SKM-1 treated with dmso at 0.1 percent for 144 hours (cell line): ENCODE data around the gene MIF.
A peak's percentile ranks its signal among the peaks of the same experiment; 100 is the strongest.
"Not testable (repeated sequence)": the region's sequence is repeated elsewhere in the genome, so short reads cannot be mapped to it uniquely, and the experiment has no call there.

Source experiments
- DNase-seq: peaks from one replicate; lab custom pipeline; 2025; ENCODE audit not compliant: unreplicated experiment; lab: John Stamatoyannopoulos, UW

MIF gene

GRCh38 chr22:23900227-23900626 is 6.0 kb downstream of the MIF start:
- DNase-seq: not testable (repeated sequence)

DNA sequence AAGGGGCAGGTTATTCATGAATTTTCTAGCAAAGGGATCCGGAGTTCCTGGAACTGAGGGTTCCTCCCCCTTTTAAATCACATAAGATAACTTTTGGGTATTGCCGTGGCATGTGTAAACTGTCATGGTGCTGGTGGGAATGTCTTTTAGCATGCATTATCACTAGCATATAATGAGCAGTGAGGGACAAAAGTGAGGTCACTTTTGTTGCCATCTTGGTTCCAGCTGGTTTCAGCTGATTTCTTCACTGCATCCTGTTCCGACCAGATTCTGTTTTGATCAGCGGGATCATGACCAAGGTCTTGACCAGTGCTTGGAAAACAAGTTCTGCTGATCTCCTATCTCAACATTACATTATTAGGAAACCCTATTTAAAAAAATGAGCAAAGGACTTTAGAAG is 7.4 kb downstream of the MIF start:
- no peak for DNase-seq

DNA sequence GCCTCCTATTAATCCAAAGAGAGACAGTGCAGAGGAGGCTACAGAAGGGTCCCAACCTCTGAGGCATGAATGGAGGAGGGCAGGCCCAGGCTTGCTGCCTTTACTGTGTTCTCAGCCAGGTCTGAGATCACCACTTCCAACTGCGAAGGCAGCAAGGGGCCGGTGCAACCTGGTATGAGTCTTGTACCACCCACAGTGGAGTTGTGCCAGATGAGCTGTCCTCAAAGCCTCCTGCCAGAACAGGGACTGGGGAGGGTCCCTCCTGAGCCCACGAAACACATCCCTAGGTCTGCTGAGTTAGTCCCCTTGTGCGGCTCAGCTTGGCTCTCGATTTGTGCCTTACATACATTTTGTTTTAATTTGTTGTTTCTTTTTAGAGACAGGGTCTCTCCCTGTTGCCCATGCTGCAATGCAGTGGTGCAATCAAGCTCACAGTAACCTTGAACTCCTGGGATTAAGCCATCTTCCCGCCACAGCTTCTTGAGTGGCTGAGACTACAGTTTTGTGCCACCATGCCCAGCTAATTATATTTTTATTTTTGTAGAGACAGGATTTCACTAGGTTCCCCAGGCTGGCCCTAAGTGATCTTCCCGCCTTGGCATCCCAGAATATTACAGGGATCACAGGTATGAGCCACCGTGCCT is 9.3 kb downstream of the MIF start:
- no peak for DNase-seq

- no peak for DNase-seq
Observed at GRCh38 chr22:23904573-23905254, 10.5 kb downstream of the MIF start.

GRCh38 chr22:23906641-23907040 is 12.5 kb downstream of the MIF start:
- no peak for DNase-seq

DNA sequence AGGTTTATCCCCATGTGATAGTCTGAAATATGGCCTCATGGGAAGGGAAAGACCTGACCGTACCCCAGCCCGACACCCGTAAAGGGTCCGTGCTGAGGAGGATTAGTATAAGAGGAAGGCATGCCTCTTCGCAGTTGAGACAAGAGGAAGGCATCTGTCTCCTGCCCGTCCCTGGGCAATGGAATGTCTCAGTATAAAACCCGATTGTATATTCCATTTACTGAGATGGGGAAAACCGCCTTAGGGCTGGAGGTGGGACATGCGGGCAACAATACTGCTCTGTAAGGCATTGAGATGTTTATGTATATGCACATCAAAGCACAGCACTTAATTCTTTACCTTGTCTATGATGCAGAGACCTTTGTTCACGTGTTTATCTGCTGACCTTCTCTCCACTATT is 13.2 kb downstream of the MIF start:
- not testable (repeated sequence) for DNase-seq

- no peak for DNase-seq
Observed at GRCh38 chr22:23908587-23909205, 14.5 kb downstream of the MIF start.

DNA sequence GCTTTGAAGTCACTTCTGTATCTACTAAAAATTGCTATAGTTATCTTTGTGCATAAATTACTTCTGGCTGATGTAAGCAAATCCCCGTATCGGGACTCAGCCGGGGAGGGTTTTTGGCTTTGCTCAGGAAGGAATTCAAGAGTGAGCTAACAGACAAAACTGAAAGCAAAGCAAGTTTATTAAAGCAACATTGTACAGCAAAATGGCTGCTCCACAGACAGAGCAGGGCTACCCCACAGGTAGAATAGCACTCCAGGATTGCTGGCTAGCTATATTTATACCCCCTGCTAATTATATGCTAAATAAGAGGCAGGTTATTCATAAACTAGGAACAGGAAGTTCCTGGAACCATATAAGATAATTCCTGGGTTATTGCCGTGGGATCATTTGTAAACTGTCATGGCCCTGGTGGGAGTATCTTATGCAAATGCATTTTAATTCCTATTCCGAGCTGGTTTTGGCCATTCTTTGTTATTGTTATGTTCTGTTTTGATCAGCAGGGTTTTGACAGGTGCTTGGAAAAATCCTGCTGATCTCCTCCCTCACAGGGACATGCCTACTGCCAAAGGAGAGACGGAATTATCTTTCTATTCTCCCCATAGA is 15.2 kb downstream of the MIF start:
- DNase-seq: no peak

GRCh38 chr22:23910496-23911190 is 16.5 kb downstream of the MIF start:
- no peak for DNase-seq

- no peak for DNase-seq
Observed at GRCh38 chr22:23911318-23911980, 17.3 kb downstream of the MIF start.

DNA sequence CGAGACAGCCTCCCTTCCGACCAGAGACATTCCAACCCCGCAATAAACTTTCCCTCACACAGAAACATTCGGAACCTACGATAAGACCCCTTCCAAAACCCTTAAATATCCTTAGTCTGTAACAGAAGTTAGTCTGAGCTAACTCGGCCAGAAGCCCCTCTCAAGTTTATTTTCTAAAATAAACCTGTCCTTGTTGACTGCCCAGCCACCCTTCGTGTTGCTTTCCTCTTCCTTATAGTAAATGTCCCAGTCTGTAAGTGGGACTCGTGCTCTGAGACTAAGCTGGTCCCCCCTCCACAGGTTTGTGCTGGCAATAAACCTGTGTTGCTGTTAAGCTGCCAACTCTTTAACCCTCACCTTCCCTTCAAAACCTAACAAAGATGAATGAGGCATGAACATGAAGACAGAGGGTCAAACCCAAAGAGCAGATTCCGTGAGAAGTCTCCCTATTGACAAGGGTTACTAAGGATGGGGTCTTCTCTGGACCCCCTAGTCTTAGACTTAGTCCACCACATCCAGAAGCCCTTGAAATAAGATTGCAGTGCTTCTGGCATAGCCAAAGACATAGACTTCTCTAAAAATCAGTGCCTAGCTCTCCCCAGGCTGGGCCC is 18.2 kb downstream of the MIF start:
- DNase-seq: no peak

DNA sequence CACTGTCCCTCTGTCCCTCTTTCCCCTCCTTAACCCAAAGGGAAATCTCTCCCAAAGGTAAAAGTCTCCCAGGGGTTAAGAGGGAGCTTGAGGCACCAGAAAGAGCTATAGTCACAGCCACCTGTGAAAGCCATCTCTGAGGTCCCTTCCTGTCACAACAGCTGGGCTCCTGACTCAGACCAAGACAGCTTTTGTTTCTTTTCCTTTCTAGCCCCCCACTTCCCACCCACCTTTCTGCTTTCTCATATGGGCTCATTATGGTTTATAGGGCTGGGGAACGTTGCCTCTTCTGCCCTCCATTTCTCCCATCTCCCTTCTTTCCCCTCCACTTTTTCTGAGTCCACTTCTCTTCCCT is 19.1 kb downstream of the MIF start:
- DNase-seq: no peak

GRCh38 chr22:23913661-23914353 is 19.6 kb downstream of the MIF start:
- DNase-seq: peak; percentile 96

GRCh38 chr22:23915290-23915689 is 21.1 kb downstream of the MIF start:
- DNase-seq: no peak

DNA sequence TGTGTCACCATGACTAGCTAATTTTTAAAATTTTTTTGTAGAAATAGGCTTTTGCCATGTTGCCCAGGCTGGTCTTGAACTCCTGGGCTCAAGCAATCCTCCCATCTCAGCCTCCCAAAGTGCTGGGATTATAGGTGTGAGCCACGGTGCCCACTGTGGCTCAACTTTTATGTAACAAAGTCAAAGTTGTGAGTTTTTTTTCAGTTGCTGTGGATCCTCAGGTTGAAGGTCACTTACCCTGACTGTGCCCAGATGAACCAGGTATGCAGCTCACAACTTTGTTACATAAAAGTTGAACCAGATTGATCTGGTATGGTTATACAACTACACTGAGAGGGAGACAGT is 26.1 kb downstream of the MIF start:
- not testable (repeated sequence) for DNase-seq

- DNase-seq: not testable (repeated sequence)
Observed at GRCh38 chr22:23921586-23922201, 27.5 kb downstream of the MIF start.

GRCh38 chr22:23922921-23923320 is 28.7 kb downstream of the MIF start:
- DNase-seq: no peak

GRCh38 chr22:23925020-23925606 is 30.9 kb downstream of the MIF start:
- no peak for DNase-seq

GRCh38 chr22:23926561-23926960 is 32.4 kb downstream of the MIF start:
- no peak for DNase-seq
